ENCODE data around the gene ADARB2.

Gene ADARB2

GRCh38 chr10:1373287-1373686 is 364.0 kb downstream of the ADARB2 start:
- no peak for DNase-seq (ENCODE audit: extremely low spot score)
- ChIA-PET POLR2A (no interaction called here), CTCF (no interaction called here)
- TF ChIP-seq CTCF (IDR thresholded peaks at IDR 0.05; ENCODE audit: control extremely low read depth, extremely low read depth, low read depth, missing control alignments): no peak

GRCh38 chr10:1372212-1372611 is 365.1 kb downstream of the ADARB2 start:
- DNase-seq (ENCODE audit: extremely low spot score): no peak
- TF ChIP-seq CTCF (IDR thresholded peaks at IDR 0.05; ENCODE audit: control extremely low read depth, extremely low read depth, low read depth, missing control alignments): no peak
- CTCF ChIA-PET: no interaction called here
- POLR2A ChIA-PET: no interaction called here

GRCh38 chr10:1370298-1370697 is 367.0 kb downstream of the ADARB2 start:
- TF ChIP-seq CTCF (IDR thresholded peaks at IDR 0.05; ENCODE audit: control extremely low read depth, extremely low read depth, low read depth, missing control alignments): no peak
- CTCF ChIA-PET: interaction anchor here (1.8 kb wide), 1 partner anchor 10 kb away, joined by 7 read pairs; no protein-coding TSS in a partner anchor

GRCh38 chr10:1369665-1370064 is 367.7 kb downstream of the ADARB2 start:
- ChIA-PET CTCF (interaction anchor here (0.9 to 1.8 kb wide), 7 partner anchors 11 to 279 kb away, joined by 3 to 7 read pairs (median 4); no protein-coding TSS in a partner anchor), POLR2A (no interaction called here)
- TF ChIP-seq CTCF (IDR thresholded peaks at IDR 0.05; ENCODE audit: control extremely low read depth, extremely low read depth, low read depth, missing control alignments): no peak
- DNase-seq (ENCODE audit: extremely low spot score): no peak

More at GRCh38 chr10:1370298-1370697, 367.0 kb downstream of the ADARB2 start:
- no peak for DNase-seq (ENCODE audit: extremely low spot score)
- POLR2A ChIA-PET: no interaction called here

GRCh38 chr10:1369197-1369596 is 368.1 kb downstream of the ADARB2 start:
- no peak for DNase-seq (ENCODE audit: extremely low spot score)
- POLR2A ChIA-PET: no interaction called here
- CTCF ChIA-PET: interaction anchor here (0.9 to 3.0 kb wide), 11 partner anchors 10 to 279 kb away, joined by 3 to 11 read pairs (median 5); no protein-coding TSS in a partner anchor
- no peak for TF ChIP-seq CTCF (IDR thresholded peaks at IDR 0.05; ENCODE audit: control extremely low read depth, extremely low read depth, low read depth, missing control alignments)

GRCh38 chr10:1368842-1369171 is 368.5 kb downstream of the ADARB2 start:
- TF ChIP-seq CTCF (IDR thresholded peaks at IDR 0.05; ENCODE audit: control extremely low read depth, extremely low read depth, low read depth, missing control alignments): peak; percentile 30
- DNase-seq (ENCODE audit: extremely low spot score): peak; percentile 66
- POLR2A ChIA-PET: no interaction called here
- CTCF ChIA-PET: interaction anchor here (0.7 to 3.0 kb wide), 13 partner anchors 9 to 280 kb away, joined by 3 to 11 read pairs (median 4); no protein-coding TSS in a partner anchor

All from GM10248 (cell line).